Thyroid gland (tissue), 4 donors: ENCODE measurements around the gene NYAP2.

Experiments
- CTCF ChIP-seq, 6 experiments: fragments of 200-600 bp in 3 of 6; fragments of 450-650 bp in 3 of 6; sonication (generic) in 3 of 6; IDR thresholded peaks; one replicate each; pipeline ENCODE4 v1.5.1; 2016 to 2019; ENCODE audit warnings: antibody characterized with exemption in 6 of 6, mild to moderate bottlenecking in 2 of 6, inconsistent platforms in 1 of 6, moderate library complexity in 1 of 6
- POLR2A ChIP-seq, 2 donors: fragments of 450-650 bp; IDR thresholded peaks; one replicate each; pipeline ENCODE4 v1.6.1; 2017; ENCODE audit warnings: antibody characterized with exemption in 2 of 2, mild to moderate bottlenecking in 2 of 2, moderate library complexity in 1 of 2

- TF ChIP-seq CTCF (IDR thresholded peaks at IDR 0.05): no peak
- no peak for TF ChIP-seq POLR2A (IDR thresholded peaks at IDR 0.05)
These were observed 1.1 kb upstream of the NYAP2 start for GRCh38 chr2:225398372-225398771.
